Measurements from ENCODE around the gene ZNF385D.

GRCh38 chr3:21703291-21703690, 47.7 kb downstream of the ZNF385D start:
- TF ChIP-seq CTCF (IDR thresholded peaks at IDR 0.05) (no peak), SIN3A (IDR thresholded peaks at IDR 0.05; ENCODE audit: borderline replicate concordance, insufficient read depth, low read depth, low read length) (no peak), POLR2AphosphoS5 (IDR thresholded peaks at IDR 0.05; ENCODE audit: low read depth, low read length) (no peak), REST (IDR thresholded peaks at IDR 0.05; ENCODE audit: insufficient read depth in 1 of 2, low read depth in 2 of 2, low read length in 1 of 2) (no peak)
